Measurements from ENCODE around the gene AUTS2.

Gene AUTS2

DNA sequence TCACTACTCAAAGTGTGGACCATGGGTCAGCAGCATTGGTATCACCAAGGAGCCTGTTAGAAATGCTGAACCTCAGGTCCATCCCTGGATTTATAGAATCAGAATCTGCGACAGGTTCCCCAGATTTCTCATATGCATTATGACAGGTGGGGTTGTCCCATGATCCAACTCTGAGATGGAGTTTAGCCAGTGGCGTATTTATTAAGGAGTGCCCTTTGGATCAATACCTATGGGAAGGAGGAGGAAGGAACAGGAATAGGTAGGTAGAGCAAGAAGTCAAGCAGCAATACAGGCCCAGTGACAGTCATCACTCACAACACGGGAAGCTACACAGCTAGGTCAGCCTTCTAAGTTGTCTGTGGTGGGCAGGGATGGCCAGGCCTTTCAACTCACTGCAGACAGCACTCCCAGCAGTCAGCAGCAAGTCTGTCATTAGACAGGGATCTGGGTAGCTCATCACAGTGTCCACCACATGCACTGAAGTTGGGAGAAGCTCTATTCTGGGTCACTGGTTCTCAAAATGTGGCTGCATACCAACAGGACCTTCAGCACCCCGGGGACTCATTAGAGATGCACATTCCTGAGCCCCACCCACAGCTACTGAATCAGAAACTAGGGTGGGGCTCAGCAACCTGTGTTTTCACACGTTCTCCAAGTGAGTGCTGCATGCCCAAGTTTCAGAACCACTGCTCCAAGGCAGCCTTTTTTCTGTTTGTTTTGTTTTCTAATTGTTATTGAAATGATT is 1001.3 kb downstream of the AUTS2 start:
- TF ChIP-seq, protein P1, sequence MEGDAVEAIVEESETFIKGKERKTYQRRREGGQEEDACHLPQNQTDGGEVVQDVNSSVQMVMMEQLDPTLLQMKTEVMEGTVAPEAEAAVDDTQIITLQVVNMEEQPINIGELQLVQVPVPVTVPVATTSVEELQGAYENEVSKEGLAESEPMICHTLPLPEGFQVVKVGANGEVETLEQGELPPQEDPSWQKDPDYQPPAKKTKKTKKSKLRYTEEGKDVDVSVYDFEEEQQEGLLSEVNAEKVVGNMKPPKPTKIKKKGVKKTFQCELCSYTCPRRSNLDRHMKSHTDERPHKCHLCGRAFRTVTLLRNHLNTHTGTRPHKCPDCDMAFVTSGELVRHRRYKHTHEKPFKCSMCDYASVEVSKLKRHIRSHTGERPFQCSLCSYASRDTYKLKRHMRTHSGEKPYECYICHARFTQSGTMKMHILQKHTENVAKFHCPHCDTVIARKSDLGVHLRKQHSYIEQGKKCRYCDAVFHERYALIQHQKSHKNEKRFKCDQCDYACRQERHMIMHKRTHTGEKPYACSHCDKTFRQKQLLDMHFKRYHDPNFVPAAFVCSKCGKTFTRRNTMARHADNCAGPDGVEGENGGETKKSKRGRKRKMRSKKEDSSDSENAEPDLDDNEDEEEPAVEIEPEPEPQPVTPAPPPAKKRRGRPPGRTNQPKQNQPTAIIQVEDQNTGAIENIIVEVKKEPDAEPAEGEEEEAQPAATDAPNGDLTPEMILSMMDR (IDR thresholded peaks at IDR 0.05), result no peak

GRCh38 chr7:70600993-70601392 is 1002.7 kb downstream of the AUTS2 start:
- TF ChIP-seq, protein P1 (IDR thresholded peaks at IDR 0.05), result no peak

DNA sequence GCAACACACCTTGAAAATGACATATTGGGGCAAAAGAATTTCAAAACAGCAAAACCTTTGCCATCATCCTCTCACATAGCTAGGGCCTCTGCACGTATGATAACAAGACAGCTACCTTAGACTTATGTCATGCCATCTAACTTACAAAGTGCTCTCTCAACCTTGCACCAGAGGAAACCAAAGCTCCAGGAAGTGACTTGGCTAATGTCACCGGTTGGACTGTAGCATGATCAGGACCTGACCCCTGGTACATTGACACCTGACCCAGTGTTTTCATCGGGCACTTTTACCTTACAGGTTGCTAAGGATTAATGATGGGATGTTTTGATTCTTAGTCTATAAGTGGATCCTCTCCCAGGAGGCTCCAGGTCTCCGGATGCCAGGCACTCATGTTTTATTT is 1003.8 kb downstream of the AUTS2 start:
- TF ChIP-seq, protein P1 (IDR thresholded peaks at IDR 0.05), result no peak

DNA sequence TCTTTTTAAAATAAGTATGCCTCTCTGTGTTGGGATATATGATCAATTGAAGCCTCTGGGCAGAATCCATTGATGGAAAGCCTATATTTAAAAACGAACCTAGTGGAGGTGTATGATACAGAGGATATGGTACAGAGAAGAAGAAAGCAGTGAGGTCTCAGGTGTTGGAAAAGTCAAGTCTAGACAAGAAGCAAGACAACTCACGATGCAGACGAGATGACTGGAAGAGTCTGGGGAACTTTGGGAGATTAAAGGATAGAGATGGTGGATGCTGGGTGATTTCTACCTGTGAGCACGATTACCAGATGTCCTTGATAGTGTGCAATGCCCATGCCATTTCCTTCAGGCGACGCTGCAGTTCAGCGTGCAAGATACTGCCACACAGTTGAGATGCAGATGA is 1009.0 kb downstream of the AUTS2 start:
- TF ChIP-seq, protein P1 (IDR thresholded peaks at IDR 0.05), result no peak

- TF ChIP-seq, protein P1 (IDR thresholded peaks at IDR 0.05), result no peak
Observed at GRCh38 chr7:70607759-70608158, 1009.5 kb downstream of the AUTS2 start.

GRCh38 chr7:70608229-70608628 is 1010.0 kb downstream of the AUTS2 start:
- TF ChIP-seq, protein P1 (IDR thresholded peaks at IDR 0.05), result no peak

DNA sequence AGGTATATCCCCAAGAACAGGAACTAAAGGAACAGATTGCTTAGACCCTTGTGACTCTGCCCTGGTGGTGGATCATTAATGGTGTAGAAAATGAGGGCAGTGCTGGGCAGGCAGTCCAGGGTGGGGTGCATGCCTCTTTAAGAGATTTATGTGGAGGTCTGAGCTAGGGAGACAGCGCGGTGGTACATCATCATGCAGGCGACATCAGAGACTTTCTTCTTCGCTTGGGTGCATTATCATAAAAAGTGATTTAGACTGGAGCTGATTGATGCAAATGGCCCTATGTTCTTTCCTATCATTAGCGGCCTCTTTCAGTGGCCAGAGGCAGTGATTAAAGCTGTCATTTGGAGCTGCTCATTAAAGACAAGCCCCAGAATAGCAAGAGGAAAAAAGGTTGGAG is 1014.5 kb downstream of the AUTS2 start:
- TF ChIP-seq, protein P1 (IDR thresholded peaks at IDR 0.05), result no peak

All from LNCAP (cell line).